ENCODE results near the gene LIN7B. TPM values are rescaled to one million over a fixed set of nuclear protein-coding genes. Genes with fewer than 3 reads are reported as not detected.

Gene LIN7B
- total and polyA plus RNA-seq, 5 experiments from 2014 or later, result 5.5 to 16.2 (median 9.2) TPM

DNA sequence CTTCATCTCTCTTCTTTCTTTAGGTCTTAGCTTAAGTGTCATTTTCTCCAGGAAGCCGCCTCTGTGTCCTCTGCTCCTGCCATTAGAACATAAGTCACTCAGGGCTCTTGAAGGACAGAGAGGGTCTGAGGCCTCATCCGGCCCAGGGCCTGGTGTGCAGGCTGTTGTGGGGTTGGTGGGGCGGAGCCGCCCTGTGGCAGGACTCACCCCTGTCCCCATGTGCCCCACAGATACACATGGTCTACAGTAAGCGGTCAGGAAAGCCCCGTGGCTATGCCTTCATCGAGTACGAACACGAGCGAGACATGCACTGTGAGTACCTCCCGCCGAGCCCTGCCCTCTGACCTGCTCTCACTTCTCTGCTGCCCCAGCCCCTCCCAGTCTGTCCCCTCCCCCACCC is 13.0 kb upstream of the LIN7B start:
- ATAC-seq (no peak), DNase-seq (no peak)
- POLR2A ChIA-PET, result no interaction called here
- peaks cover 2 to 22% (median 10%) of the 10 kb centered on the region in 4 donors for H3K4me1 Mint-ChIP-seq
- no peaks in the 10 kb centered on the region for H3K27me3 Mint-ChIP-seq
- peaks cover 0 to 89% (median 8%) of the 10 kb centered on the region in 3 donors for H3K36me3 Mint-ChIP-seq
- no peaks in the 10 kb centered on the region for H3K9me3 Mint-ChIP-seq
- no peak overlapping the region for H3K4me3 Mint-ChIP-seq
- H3K27ac Mint-ChIP-seq, result peak overlapping the region in 1 of 10 donors; percentile 90

DNA sequence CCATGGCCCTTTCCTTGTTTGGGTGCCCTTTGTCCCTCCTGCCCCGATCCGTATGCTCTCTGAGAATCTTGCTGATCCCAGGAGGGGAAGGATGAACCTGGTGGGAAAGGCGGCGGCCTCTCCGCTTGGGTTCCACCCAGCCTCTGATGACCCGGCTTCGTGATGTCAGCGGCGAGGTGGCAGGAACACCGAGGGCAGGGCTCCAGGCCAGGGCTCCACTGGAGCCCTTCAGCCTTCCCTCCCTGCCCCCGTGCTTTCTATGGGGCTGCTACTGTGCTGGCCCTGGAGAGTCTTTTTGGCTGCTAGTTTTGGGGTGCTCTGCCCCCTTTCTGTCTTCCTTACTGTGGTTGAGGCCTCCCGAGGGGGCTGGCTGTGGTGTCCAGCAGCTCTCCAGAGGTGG is 11.9 kb upstream of the LIN7B start:
- H3K27me3 Mint-ChIP-seq, result no peaks in the 10 kb centered on the region
- no peak overlapping the region for H3K4me3 Mint-ChIP-seq
- peak overlapping the region in 1 of 10 donors; percentile 79 for H3K27ac Mint-ChIP-seq
- DNase-seq, result no peak
- no peak for ATAC-seq
- H3K4me1 Mint-ChIP-seq, result peaks cover 7 to 23% (median 16%) of the 10 kb centered on the region in 4 donors
- POLR2A ChIA-PET, result no interaction called here
- no peaks in the 10 kb centered on the region for H3K9me3 Mint-ChIP-seq
- peaks cover 0 to 89% (median 14%) of the 10 kb centered on the region in 3 donors for H3K36me3 Mint-ChIP-seq

DNA sequence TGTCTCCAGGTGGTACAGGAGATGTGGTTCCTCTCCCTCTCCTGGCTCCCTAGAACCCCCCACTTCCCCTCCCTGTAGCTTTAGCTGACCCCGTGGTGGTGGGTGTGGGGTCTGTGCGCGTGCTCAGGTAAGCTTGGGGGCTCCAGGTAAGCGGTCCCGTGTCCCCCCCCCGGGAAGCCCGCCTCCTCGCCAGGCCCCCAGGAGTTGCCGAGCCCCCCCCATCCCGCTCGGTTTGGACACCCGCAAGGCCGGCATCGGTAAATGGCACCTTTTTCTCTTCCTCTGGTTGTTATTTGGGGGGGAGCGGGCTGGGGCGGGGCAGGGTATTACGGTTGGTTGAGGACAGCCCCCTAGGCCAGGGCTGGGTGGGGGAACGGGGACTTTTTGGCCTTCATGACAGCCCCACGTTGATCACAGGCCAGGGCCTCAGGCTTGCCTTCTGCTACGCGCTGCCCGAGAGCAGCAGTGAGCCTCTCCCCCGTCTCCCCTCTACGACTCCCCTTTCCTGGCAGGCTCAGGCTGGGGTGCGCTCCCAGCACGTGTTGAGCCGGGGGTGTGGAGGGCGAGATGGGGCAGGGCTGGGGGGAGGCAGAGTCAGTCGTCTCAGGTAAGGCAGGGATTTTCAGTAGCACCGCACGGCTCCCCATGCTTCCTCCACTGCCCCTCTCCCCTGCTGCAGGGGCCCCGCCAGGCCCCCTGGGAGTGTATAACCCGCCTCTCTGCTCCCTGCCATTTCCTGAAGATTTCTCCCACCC is 10.7 kb upstream of the LIN7B start:
- POLR2A ChIA-PET, result interaction anchor here (0.7 kb wide), 1 partner anchor 25 kb away, joined by 3 read pairs; no protein-coding TSS in a partner anchor
- H3K4me3 Mint-ChIP-seq, result no peak overlapping the region
- peaks cover 5 to 16% (median 11%) of the 10 kb centered on the region in 4 donors for H3K4me1 Mint-ChIP-seq
- H3K27me3 Mint-ChIP-seq, result no peaks in the 10 kb centered on the region
- H3K27ac Mint-ChIP-seq, result no peak overlapping the region
- H3K9me3 Mint-ChIP-seq, result no peaks in the 10 kb centered on the region
- peaks cover 0 to 83% (median 13%) of the 10 kb centered on the region in 3 donors for H3K36me3 Mint-ChIP-seq
- no peak for DNase-seq
- ATAC-seq, result no peak

DNA sequence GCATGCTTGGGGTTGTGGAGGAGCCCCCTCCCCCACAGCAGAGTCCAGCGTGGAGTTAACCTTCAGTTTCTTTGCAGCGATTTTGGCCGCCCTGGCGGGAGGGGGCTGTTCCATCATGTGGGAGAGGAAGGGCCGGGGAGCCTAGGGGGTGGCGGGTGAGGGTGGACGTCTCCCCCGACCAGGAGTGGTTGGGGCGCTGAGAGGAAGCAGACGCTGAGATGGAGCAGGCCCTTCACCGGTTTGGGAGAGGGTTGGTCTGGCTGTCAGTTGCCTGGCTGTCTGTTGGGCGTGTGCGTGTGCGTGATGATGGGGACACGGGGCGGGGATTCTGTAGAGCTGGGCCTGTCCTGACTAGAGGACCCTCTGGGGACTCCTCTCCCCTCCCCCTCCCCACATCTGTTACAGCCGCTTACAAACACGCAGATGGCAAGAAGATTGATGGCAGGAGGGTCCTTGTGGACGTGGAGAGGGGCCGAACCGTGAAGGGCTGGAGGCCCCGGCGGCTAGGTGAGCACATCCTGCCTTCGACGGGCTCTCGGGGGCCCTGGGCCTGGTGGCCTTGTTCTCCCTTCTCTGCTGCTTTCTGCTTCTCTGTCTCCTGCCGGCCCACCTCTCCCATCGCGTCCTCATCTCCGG is 9.8 kb upstream of the LIN7B start:
- H3K9me3 Mint-ChIP-seq, result no peaks in the 10 kb centered on the region
- no peak overlapping the region for H3K27ac Mint-ChIP-seq
- no peaks in the 10 kb centered on the region for H3K27me3 Mint-ChIP-seq
- no peak overlapping the region for H3K4me3 Mint-ChIP-seq
- peaks cover 5 to 16% (median 11%) of the 10 kb centered on the region in 4 donors for H3K4me1 Mint-ChIP-seq
- DNase-seq, result no peak
- H3K36me3 Mint-ChIP-seq, result peaks cover 0 to 83% (median 6%) of the 10 kb centered on the region in 3 donors
- no peak for ATAC-seq
- POLR2A ChIA-PET, result interaction anchor here (0.7 to 1.0 kb wide), 2 partner anchors 23 to 24 kb away, joined by 3 read pairs; no protein-coding TSS in a partner anchor

DNA sequence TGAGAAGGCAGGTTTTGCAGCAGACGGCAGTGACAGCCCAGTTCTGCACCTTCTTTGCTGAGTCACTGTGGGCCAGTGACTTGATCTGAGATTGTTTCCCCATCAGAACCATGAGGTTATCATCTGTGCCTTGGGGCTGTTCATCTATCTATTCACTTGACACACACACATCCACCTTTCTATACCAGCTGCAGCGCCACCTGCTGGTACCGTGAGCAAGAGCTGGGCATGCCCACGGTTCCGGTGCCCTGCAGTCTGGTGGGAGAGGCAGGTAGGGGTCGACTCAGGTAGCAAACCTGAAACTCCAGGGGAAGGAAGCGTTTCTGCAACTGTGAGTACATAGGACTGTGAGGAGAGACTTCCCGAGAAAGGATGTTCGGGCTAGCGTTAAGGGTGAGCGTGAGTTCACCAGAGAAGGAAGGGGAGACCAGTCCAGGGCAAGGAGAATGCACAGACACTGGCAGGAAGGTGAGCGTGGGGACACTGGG is 7.5 kb upstream of the LIN7B start:
- H3K9me3 Mint-ChIP-seq, result no peaks in the 10 kb centered on the region
- peaks cover 0 to 64% (median 5%) of the 10 kb centered on the region in 3 donors for H3K36me3 Mint-ChIP-seq
- peak overlapping the region in 8 of 10 donors; percentile 15 to 92 (median 64) for H3K27ac Mint-ChIP-seq
- H3K4me3 Mint-ChIP-seq, result peak overlapping the region in 1 of 10 donors; percentile 48
- H3K4me1 Mint-ChIP-seq, result peaks cover 7 to 10% (median 8%) of the 10 kb centered on the region in 4 donors
- ATAC-seq (peak; percentile 80 to 86), DNase-seq (peak; percentile 37 to 83 (median 60))
- H3K27me3 Mint-ChIP-seq, result no peaks in the 10 kb centered on the region
- POLR2A ChIA-PET, result interaction anchor here (0.6 to 1.1 kb wide), 3 partner anchors 8 to 1242 kb away, joined by 3 to 5 read pairs (median 4); partner anchors contain the start of gene LIN7B

DNA sequence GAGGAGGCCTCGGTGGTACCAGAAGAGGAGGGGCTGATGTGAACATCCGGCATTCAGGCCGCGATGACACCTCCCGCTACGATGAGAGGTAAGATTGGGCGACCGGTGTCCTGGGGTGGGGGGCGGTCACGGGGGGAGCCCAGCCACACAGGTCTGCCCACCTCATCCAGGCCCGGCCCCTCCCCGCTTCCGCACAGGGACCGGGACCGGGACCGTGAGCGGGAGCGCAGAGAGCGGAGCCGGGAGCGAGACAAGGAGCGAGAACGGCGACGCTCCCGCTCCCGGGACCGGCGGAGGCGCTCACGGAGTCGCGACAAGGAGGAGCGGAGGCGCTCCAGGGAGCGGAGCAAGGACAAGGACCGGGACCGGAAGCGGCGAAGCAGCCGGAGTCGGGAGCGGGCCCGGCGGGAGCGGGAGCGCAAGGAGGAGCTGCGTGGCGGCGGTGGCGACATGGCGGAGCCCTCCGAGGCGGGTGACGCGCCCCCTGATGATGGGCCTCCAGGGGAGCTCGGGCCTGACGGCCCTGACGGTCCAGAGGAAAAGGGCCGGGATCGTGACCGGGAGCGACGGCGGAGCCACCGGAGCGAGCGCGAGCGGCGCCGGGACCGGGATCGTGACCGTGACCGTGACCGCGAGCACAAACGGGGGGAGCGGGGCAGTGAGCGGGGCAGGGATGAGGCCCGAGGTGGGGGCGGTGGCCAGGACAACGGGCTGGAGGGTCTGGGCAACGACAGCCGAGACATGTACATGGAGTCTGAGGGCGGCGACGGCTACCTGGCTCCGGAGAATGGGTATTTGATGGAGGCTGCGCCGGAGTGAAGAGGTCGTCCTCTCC is 6.3 kb upstream of the LIN7B start:
- no peaks in the 10 kb centered on the region for H3K9me3 Mint-ChIP-seq
- H3K4me1 Mint-ChIP-seq, result peaks cover 7 to 9% (median 7%) of the 10 kb centered on the region in 4 donors
- POLR2A ChIA-PET, result interaction anchor here (0.5 kb wide), 1 partner anchor 663 kb away, joined by 3 read pairs; no protein-coding TSS in a partner anchor
- H3K27me3 Mint-ChIP-seq, result no peaks in the 10 kb centered on the region
- no peak for ATAC-seq
- DNase-seq, result no peak
- H3K27ac Mint-ChIP-seq, result peak overlapping the region in 2 of 10 donors; percentile 20 to 70
- H3K36me3 Mint-ChIP-seq, result peaks cover 0 to 55% (median 5%) of the 10 kb centered on the region in 3 donors
- peak overlapping the region in 1 of 10 donors; percentile 56 for H3K4me3 Mint-ChIP-seq

DNA sequence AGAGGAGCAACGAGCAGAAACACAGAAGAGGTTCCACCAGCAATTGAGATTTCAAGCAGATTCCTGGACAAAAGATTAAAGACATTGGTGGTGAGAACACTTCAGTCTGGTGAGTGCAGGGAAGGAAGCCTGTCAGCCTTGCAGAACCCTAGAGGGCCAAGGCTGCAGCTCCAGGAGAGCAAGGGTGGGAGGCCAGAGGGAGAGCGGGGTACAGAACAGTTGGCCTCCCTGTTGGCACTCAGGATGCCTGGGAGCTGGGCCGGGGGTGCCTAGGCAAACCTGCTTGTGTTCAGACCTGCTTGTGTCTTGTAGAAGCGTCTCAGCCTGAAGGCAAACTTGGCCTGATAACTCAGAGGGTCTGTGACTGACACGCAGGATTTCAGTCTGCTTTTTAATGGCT is 5.1 kb upstream of the LIN7B start:
- no peaks in the 10 kb centered on the region for H3K9me3 Mint-ChIP-seq
- peaks cover 13 to 20% (median 17%) of the 10 kb centered on the region in 4 donors for H3K4me1 Mint-ChIP-seq
- H3K36me3 Mint-ChIP-seq, result peaks cover 0 to 48% (median 5%) of the 10 kb centered on the region in 3 donors
- H3K4me3 Mint-ChIP-seq, result no peak overlapping the region
- H3K27me3 Mint-ChIP-seq, result no peaks in the 10 kb centered on the region
- ATAC-seq, result no peak
- H3K27ac Mint-ChIP-seq, result peak overlapping the region in 4 of 10 donors; percentile 34 to 70 (median 55)
- DNase-seq, result no peak
- POLR2A ChIA-PET, result interaction anchor here (0.7 kb wide), 1 partner anchor 44 kb away, joined by 3 read pairs; no protein-coding TSS in a partner anchor

DNA sequence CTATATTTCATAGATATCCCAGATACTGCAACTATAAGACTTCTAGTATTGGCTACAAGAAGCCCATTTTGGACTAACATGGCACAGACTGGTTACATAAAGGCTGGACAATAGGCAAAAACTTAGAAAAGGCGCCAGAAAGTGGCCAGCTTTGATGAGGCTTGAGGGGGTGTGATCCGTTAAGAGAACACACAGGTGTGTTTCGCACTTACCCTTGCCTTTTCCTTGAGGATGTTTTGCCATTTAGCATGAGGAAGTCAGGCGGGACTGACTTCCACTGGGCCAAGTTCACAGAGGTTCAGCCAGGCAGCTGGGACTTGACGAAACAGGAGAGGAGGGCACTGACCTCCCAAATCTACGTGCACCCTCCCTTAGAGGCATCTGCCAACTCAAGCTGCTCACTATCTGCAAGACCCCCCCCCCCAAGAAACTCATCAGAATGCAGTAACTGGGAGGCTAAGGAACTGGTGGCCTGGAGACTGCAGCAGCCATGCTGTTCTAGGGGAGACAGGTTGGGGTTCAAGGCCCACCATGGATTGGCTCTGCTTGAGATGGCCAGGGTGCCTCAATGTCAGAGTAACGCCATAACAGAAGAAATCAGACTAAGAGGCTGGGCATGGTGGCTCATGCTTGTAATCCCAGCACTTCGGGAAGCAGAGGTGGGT is 4.5 kb upstream of the LIN7B start:
- ATAC-seq (no peak), DNase-seq (no peak)
- H3K4me1 Mint-ChIP-seq, result peaks cover 12 to 21% (median 18%) of the 10 kb centered on the region in 4 donors

DNA sequence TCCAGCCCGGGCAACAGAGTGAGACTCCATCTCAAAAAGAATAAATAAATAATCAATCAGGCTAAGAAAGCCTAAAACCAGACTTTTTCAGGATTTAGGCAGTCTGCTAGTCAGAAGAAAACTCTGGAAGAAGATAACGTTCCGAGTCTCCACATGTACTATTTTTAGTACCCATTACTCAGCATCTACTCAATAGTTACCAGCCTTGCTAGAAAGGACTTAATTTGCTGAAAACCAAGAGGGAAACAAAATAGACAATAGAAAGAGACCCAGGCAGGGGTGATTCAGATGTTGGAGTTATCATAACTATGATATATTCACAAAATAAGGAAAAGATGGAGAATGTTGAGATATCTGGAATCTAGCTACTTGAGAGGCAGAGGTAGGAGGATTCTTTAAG is 3.6 kb upstream of the LIN7B start:
- H3K36me3 Mint-ChIP-seq, result peaks cover 0 to 34% (median 5%) of the 10 kb centered on the region in 3 donors
- no peak for DNase-seq
- H3K27me3 Mint-ChIP-seq, result no peaks in the 10 kb centered on the region
- POLR2A ChIA-PET, result no interaction called here
- H3K27ac Mint-ChIP-seq, result no peak overlapping the region
- ATAC-seq, result no peak
- H3K4me3 Mint-ChIP-seq, result no peak overlapping the region
- no peaks in the 10 kb centered on the region for H3K9me3 Mint-ChIP-seq
- peaks cover 11 to 28% (median 22%) of the 10 kb centered on the region in 4 donors for H3K4me1 Mint-ChIP-seq

More for the DNA sequence above, 4.5 kb upstream of the LIN7B start:
- no peak overlapping the region for H3K27ac Mint-ChIP-seq
- no peaks in the 10 kb centered on the region for H3K27me3 Mint-ChIP-seq
- POLR2A ChIA-PET, result interaction anchor here (0.7 kb wide), 1 partner anchor 44 kb away, joined by 3 read pairs; no protein-coding TSS in a partner anchor
- H3K9me3 Mint-ChIP-seq, result no peaks in the 10 kb centered on the region
- peaks cover 0 to 43% (median 5%) of the 10 kb centered on the region in 3 donors for H3K36me3 Mint-ChIP-seq
- H3K4me3 Mint-ChIP-seq, result no peak overlapping the region

DNA sequence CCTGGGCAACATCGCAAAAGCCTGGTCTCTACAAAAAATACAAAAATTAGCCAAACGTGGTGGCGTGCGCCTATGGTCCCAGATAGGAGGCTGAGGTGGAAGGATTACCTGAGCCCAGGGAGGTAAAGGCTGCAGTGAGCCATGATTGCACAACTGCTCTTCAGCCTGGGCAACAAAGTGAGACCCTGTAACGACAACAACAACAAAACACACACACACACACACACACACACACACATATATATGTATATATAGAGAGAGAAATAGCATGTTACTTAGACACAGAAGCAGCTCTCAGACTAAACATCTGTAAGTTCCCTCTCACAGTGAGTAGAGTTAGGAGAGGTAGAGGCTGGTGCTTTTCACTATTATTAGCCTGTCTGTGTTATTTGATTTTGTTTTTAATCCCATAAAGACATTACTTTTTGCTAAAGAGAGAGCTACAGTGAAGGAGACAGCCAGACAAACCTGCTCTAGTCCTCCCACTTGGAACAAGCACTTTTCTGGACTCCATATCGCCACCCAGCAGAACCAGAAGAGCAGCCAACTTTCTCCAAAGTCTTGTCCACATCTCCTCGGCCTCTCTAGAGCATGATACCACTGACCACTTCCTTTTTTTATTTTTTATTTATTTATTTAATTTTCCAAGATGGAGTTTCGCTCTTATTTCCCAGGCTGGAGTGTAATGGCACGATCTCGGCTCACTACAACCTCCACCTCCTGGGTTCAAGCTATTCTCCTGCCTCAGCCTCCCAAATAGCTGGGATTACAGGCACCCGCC is 2.8 kb upstream of the LIN7B start:
- peak overlapping the region in 3 of 10 donors; percentile 20 to 52 (median 23) for H3K4me3 Mint-ChIP-seq
- peak overlapping the region in 1 of 10 donors; percentile 9 for H3K27ac Mint-ChIP-seq
- no peaks in the 10 kb centered on the region for H3K27me3 Mint-ChIP-seq
- DNase-seq, result no peak
- H3K4me1 Mint-ChIP-seq, result peaks cover 11 to 32% (median 26%) of the 10 kb centered on the region in 4 donors
- peaks cover 0 to 26% (median 5%) of the 10 kb centered on the region in 3 donors for H3K36me3 Mint-ChIP-seq
- ATAC-seq, result no peak
- no peaks in the 10 kb centered on the region for H3K9me3 Mint-ChIP-seq
- POLR2A ChIA-PET, result no interaction called here
